ENCODE results near the gene COPS9. TPM values are rescaled to one million over a fixed set of nuclear protein-coding genes. Genes with fewer than 3 reads are reported as not detected.

The COPS9 gene
- total RNA-seq, 4 donors from 2014 or later, result 179 to 254 (median 197) TPM

GRCh38 chr2:240125742-240126141 lies 10.4 kb downstream of the COPS9 start:
- H3K27ac ChIP-seq (replicated peaks in 1 of 4), result no peak overlapping the region
- TF ChIP-seq POLR2A (IDR thresholded peaks at IDR 0.05; ENCODE audit: low read depth), result no peak
- TF ChIP-seq POLR2AphosphoS5 (IDR thresholded peaks at IDR 0.05), result no peak
- TF ChIP-seq CTCF (IDR thresholded peaks at IDR 0.05), result no peak
- TF ChIP-seq EP300 (IDR thresholded peaks at IDR 0.05), result no peak
- H3K4me1 ChIP-seq, result no peaks in the 10 kb centered on the region
- H3K9me3 ChIP-seq, result no peaks in the 10 kb centered on the region
- H3K36me3 ChIP-seq, result peaks cover 30 to 52% (median 41%) of the 10 kb centered on the region in 4 donors
- H3K4me3 ChIP-seq, result no peak overlapping the region
- intact Hi-C loops (cut with DNase I), result no loop called here
- whole genome bisulfite sequencing, result 94% methylated on average over 14 of the region's 14 CpGs
- H3K27me3 ChIP-seq, result no peaks in the 10 kb centered on the region
- DNase-seq (ENCODE audit: extremely low spot score), result no peak

GRCh38 chr2:240124651-240125030 lies 11.5 kb downstream of the COPS9 start:
- Histone ChIP-seq H3K27ac (replicated peaks in 1 of 4) (no peak overlapping the region), H3K9me3 (no peaks in the 10 kb centered on the region), H3K4me1 (no peaks in the 10 kb centered on the region), H3K4me3 (no peak overlapping the region), H3K27me3 (no peaks in the 10 kb centered on the region), H3K36me3 (peaks cover 19 to 41% (median 30%) of the 10 kb centered on the region in 4 donors)
- TF ChIP-seq POLR2AphosphoS5 (IDR thresholded peaks at IDR 0.05) (no peak), CTCF (IDR thresholded peaks at IDR 0.05) (no peak), POLR2A (IDR thresholded peaks at IDR 0.05; ENCODE audit: low read depth) (no peak), EP300 (IDR thresholded peaks at IDR 0.05) (no peak)
- intact Hi-C loops (cut with DNase I), result no loop called here
- DNase-seq (ENCODE audit: extremely low spot score), result no peak
- 74% methylated on average over 3 of the region's 8 CpGs for WGBS

GRCh38 chr2:240123821-240124650 lies 12.1 kb downstream of the COPS9 start:
- Histone ChIP-seq H3K4me1 (no peaks in the 10 kb centered on the region), H3K4me3 (no peak overlapping the region), H3K36me3 (peaks cover 13 to 35% (median 24%) of the 10 kb centered on the region in 4 donors), H3K27me3 (no peaks in the 10 kb centered on the region), H3K9me3 (no peaks in the 10 kb centered on the region), H3K27ac (replicated peaks in 1 of 4) (no peak overlapping the region)
- WGBS, result 91% methylated on average over 17 of the region's 24 CpGs
- TF ChIP-seq CTCF (IDR thresholded peaks at IDR 0.05) (no peak), POLR2AphosphoS5 (IDR thresholded peaks at IDR 0.05) (no peak), EP300 (IDR thresholded peaks at IDR 0.05) (no peak), POLR2A (IDR thresholded peaks at IDR 0.05; ENCODE audit: low read depth) (no peak)
- intact Hi-C loops (cut with DNase I), result no loop called here
- no peak for DNase-seq (ENCODE audit: extremely low spot score)

GRCh38 chr2:240121675-240122074 lies 14.4 kb downstream of the COPS9 start:
- Histone ChIP-seq H3K9me3 (peaks cover 0 to 5% (median 0%) of the 10 kb centered on the region in 4 donors), H3K36me3 (peaks cover 0 to 11% (median 2%) of the 10 kb centered on the region in 4 donors), H3K4me1 (no peaks in the 10 kb centered on the region), H3K27ac (replicated peaks in 1 of 4) (no peak overlapping the region), H3K4me3 (no peak overlapping the region), H3K27me3 (no peaks in the 10 kb centered on the region)
- intact Hi-C loops (cut with DNase I), result no loop called here
- TF ChIP-seq CTCF (IDR thresholded peaks at IDR 0.05) (no peak), POLR2A (IDR thresholded peaks at IDR 0.05; ENCODE audit: low read depth) (no peak), EP300 (IDR thresholded peaks at IDR 0.05) (no peak), POLR2AphosphoS5 (IDR thresholded peaks at IDR 0.05) (no peak)
- WGBS, result 49% methylated on average over 11 of the region's 11 CpGs
- DNase-seq (ENCODE audit: extremely low spot score), result peak; percentile 86

Data from esophagus muscularis mucosa (tissue), 4 donors.